Skin of body (tissue), 2 donors: ENCODE results near the gene OR52E4. TPM values are rescaled to one million over a fixed set of nuclear protein-coding genes. Genes with fewer than 3 reads are reported as not detected.

ENCODE experiments used
- DNase-seq: peaks from one replicate; lab custom pipeline; 2025; lab: John Stamatoyannopoulos, UW
- total RNA-seq: library from RNA; depleted of rRNA; stranded (reverse); fragments of >200 nt; gene quantifications from one replicate; pipeline ENCODE4 v1.2.3, GENCODE V29; 2014

OR52E4 gene
- total RNA-seq, 1 donor from 2014 or later: not detected

GRCh38 chr11:5929571-5930368 lies 49.3 kb downstream of the OR52E4 start:
- no peak for DNase-seq

DNA sequence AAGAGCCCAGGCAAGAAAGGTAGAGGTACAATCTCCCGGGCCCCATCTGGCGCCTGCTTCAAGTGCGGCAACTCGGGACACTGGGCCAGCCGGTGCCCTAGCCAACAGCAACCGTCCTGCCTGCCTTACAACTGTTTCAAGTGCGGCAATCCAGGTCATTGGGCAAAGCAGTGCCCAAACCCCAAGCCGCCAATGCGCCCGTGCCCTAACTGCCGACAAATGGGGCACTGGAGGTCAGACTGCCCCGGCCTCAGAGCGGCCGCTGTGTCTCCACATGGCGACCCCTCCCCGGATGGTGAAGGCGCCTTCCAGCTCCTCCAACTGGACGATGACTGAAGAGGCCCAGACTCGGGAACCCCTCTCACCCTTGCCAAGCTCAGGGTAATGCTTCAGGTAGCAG lies 50.2 kb downstream of the OR52E4 start:
- no peak for DNase-seq

GRCh38 chr11:5931061-5931460 lies 50.6 kb downstream of the OR52E4 start:
- DNase-seq: no peak

- no peak for DNase-seq
Measured at GRCh38 chr11:5932671-5933070, 52.2 kb downstream of the OR52E4 start.

DNA sequence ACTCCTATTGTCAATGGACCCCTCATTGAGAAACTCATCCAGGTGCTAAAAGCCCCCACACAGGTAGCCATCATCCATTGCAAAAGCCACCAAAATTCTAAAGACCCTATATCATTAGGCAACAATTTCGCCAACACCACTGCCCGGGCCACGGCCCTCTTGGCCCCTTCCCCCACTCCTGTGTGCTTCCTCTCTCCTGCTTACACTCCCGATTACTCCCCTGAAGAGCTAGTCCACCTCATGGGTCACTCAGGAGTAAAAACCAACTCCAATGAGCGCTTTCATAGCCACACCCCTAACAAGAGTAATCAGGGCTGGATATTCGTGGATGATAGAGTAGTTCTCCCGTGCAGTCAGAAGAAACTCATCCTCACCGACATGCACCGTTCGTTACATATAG lies 52.7 kb downstream of the OR52E4 start:
- no peak for DNase-seq

Other genes starting within 250 kb of the OR52E4 start
- 19.0 TPM for gene TRIM5, start 195.6 kb upstream of the OR52E4 start, total RNA-seq
- gene TRIM22, start 190.8 kb upstream of the OR52E4 start, total RNA-seq: 13.0 TPM
- gene OR56B1, start 144.2 kb upstream of the OR52E4 start, total RNA-seq: not detected
- gene OR52N4, start 126.4 kb upstream of the OR52E4 start, total RNA-seq: not detected
- gene OR52N5, start 97.3 kb upstream of the OR52E4 start, total RNA-seq: not detected
- not detected for gene OR52N1, start 89.4 kb upstream of the OR52E4 start, total RNA-seq
- not detected for gene OR52N2, start 71.7 kb upstream of the OR52E4 start, total RNA-seq
- not detected for gene OR52E6, start 38.7 kb upstream of the OR52E4 start, total RNA-seq
- not detected for gene OR52E8, start 22.9 kb upstream of the OR52E4 start, total RNA-seq
- gene OR52E5, start 12.6 kb downstream of the OR52E4 start, total RNA-seq: not detected
- gene OR56A3, start 61.6 kb downstream of the OR52E4 start, total RNA-seq: not detected
- gene OR56A5, start 87.9 kb downstream of the OR52E4 start, total RNA-seq: not detected
- gene OR52L1, start 106.4 kb downstream of the OR52E4 start, total RNA-seq: not detected
- not detected for gene OR56A4, start 126.3 kb downstream of the OR52E4 start, total RNA-seq
- not detected for gene OR56A1, start 150.1 kb downstream of the OR52E4 start, total RNA-seq
- gene OR56B4, start 227.1 kb downstream of the OR52E4 start, total RNA-seq: not detected